Neuronal stem cell (in vitro differentiated cells): ENCODE results near the gene SCRT2.
A peak's percentile ranks its signal among the peaks of the same experiment; 100 is the strongest.

Experiments
- DNase-seq: peaks from one replicate; pipeline ENCODE4 v3.0.0-alpha.2; 2013; ENCODE audit warnings: low spot score
- H2AFZ ChIP-seq: one replicate; pipeline ENCODE4 v1.6.1; 2013; ENCODE audit warnings: mild to moderate bottlenecking, low read length, inconsistent platforms
- H2AK5ac ChIP-seq: 2 replicates; pipeline ENCODE4 v1.6.1; 2013; ENCODE audit warnings: low read depth, mild to moderate bottlenecking, inconsistent platforms, low read length, moderate library complexity, mixed read lengths
- H2BK120ac ChIP-seq: 2 replicates; pipeline ENCODE4 v1.6.1; 2013; ENCODE audit warnings: low read depth, mild to moderate bottlenecking, inconsistent platforms, low read length, moderate library complexity, mixed read lengths
- H2BK12ac ChIP-seq: one replicate; pipeline ENCODE4 v1.6.1; 2013; ENCODE audit warnings: low read length, inconsistent platforms
- H2BK15ac ChIP-seq: 2 replicates; pipeline ENCODE4 v1.6.1; 2013; ENCODE audit warnings: mild to moderate bottlenecking, low read length, inconsistent platforms, mixed read lengths
- H2BK5ac ChIP-seq: one replicate; pipeline ENCODE4 v1.6.1; 2013; ENCODE audit warnings: inconsistent platforms, mild to moderate bottlenecking, low read length, moderate library complexity
- H3K14ac ChIP-seq: one replicate; pipeline ENCODE4 v1.6.1; 2013; ENCODE audit warnings: low read length, inconsistent platforms
- H3K18ac ChIP-seq: 2 replicates; pipeline ENCODE4 v1.6.1; 2013; ENCODE audit warnings: low read length, inconsistent platforms
- H3K23ac ChIP-seq: 2 replicates; pipeline ENCODE4 v1.6.1; 2013; ENCODE audit warnings: low read depth, mild to moderate bottlenecking, mixed read lengths, low read length, inconsistent platforms; ENCODE audit not compliant: poor library complexity
- H3K27ac ChIP-seq: replicated peaks from 3 replicates; pipeline ENCODE4 v1.5.1; 2013; ENCODE audit warnings: low read length, inconsistent platforms
- H3K27me3 ChIP-seq, 3 experiments: 2 replicates each; pipeline ENCODE4 v1.6.1; 2013; ENCODE audit warnings: low read length in 3 of 3, mild to moderate bottlenecking in 2 of 3, inconsistent platforms in 1 of 3, low read depth in 1 of 3, mixed read lengths in 1 of 3, moderate library complexity in 1 of 3; ENCODE audit not compliant: control insufficient read depth in 3 of 3, insufficient read depth in 3 of 3
- H3K36me3 ChIP-seq, 2 donors: replicated peaks in 1 of 2; 2 replicates each; pipeline ENCODE4 v1.6.1; 2013; ENCODE audit warnings: low read length in 2 of 2; ENCODE audit not compliant: control insufficient read depth in 2 of 2, insufficient read depth in 2 of 2
- H3K4ac ChIP-seq: 2 replicates; pipeline ENCODE4 v1.6.1; 2013; ENCODE audit warnings: inconsistent platforms, mild to moderate bottlenecking, low read length, moderate library complexity
- H3K4me1 ChIP-seq, 2 donors: 1 replicate in 1 of 2; 2 replicates in 1 of 2; pipeline ENCODE4 v1.6.1; 2013; ENCODE audit warnings: low read length in 2 of 2, low read depth in 1 of 2; ENCODE audit not compliant: control insufficient read depth in 2 of 2, insufficient read depth in 1 of 2
- H3K4me2 ChIP-seq: one replicate; pipeline ENCODE4 v1.6.1; 2013; ENCODE audit warnings: mild to moderate bottlenecking, low read length, inconsistent platforms; ENCODE audit not compliant: insufficient read depth, poor library complexity, severe bottlenecking
- H3K4me3 ChIP-seq, 2 donors: 2 replicates each; pipeline ENCODE4 v1.5.1; 2013; ENCODE audit warnings: low read length in 2 of 2, mild to moderate bottlenecking in 2 of 2, inconsistent platforms in 1 of 2, moderate library complexity in 1 of 2
- H3K79me1 ChIP-seq: one replicate; pipeline ENCODE4 v1.6.1; 2013; ENCODE audit warnings: low read depth, mild to moderate bottlenecking, inconsistent platforms, low read length, moderate library complexity
- H3K9ac ChIP-seq: one replicate; pipeline ENCODE4 v1.6.1; 2013; ENCODE audit warnings: mild to moderate bottlenecking, low read depth, low read length, inconsistent platforms; ENCODE audit not compliant: poor library complexity
- H3K9me3 ChIP-seq, 2 donors: replicated peaks in 1 of 2; 2 replicates each; pipeline versions ENCODE3 to v1.6.1; 2013; ENCODE audit warnings: low read length in 2 of 2, mild to moderate bottlenecking in 2 of 2, inconsistent platforms in 1 of 2, low read depth in 1 of 2, mixed read lengths in 1 of 2, moderate library complexity in 1 of 2; ENCODE audit not compliant: control insufficient read depth in 2 of 2, insufficient read depth in 1 of 2
- H4K8ac ChIP-seq: one replicate; pipeline ENCODE4 v1.6.1; 2013; ENCODE audit warnings: low read depth, mild to moderate bottlenecking, inconsistent platforms, low read length, moderate library complexity
- H4K91ac ChIP-seq: one replicate; pipeline ENCODE4 v1.6.1; 2013; ENCODE audit warnings: low read length, low read depth, mild to moderate bottlenecking, inconsistent platforms; ENCODE audit not compliant: poor library complexity
- WGBS, 2 donors: extraction: QIAGEN DNeasy Blood & Tissue Kit; methylation state at CpG; one replicate each; pipeline ENCODE4 v1.1.7; 2013; ENCODE audit warnings: missing lambda C conversion rate in 2 of 2, mixed read lengths in 1 of 2; ENCODE audit not compliant: insufficient read length in 2 of 2, insufficient replicate concordance in 1 of 2; ENCODE audit errors: extremely low coverage in 2 of 2; 5-methylcytosine and 5-hydroxymethylcytosine counted together

Gene SCRT2

GRCh38 chr20:680638-681187 is 5.1 kb upstream of the SCRT2 start:
- Histone ChIP-seq H4K91ac (no peak overlapping the region), H3K27me3 (peaks cover 0 to 42% (median 14%) of the 10 kb centered on the region in 3 experiments), H3K18ac (no peak overlapping the region), H3K36me3 (no peaks in the 10 kb centered on the region), H2BK12ac (no peak overlapping the region), H3K4me1 (peaks cover 12 to 13% of the 10 kb centered on the region in 2 donors), H2BK120ac (no peak overlapping the region), H4K8ac (no peak overlapping the region), H3K4me2 (no peak overlapping the region), H3K23ac (peak overlapping the region; percentile 70), H3K14ac (no peak overlapping the region), H3K79me1 (no peaks in the 10 kb centered on the region), H3K9me3 (no peaks in the 10 kb centered on the region), H2AFZ (no peak overlapping the region), H2BK15ac (no peak overlapping the region), H2BK5ac (no peak overlapping the region), H3K4ac (no peak overlapping the region), H2AK5ac (peak overlapping the region; percentile 54), H3K9ac (no peak overlapping the region), H3K4me3 (no peak overlapping the region), H3K27ac (no peak overlapping the region)
- no peak for DNase-seq
- WGBS, 2 donors: no CpG with 5 or more reads among the region's 2 CpGs

GRCh38 chr20:677957-678356 is 2.4 kb upstream of the SCRT2 start:
- Histone ChIP-seq H2BK120ac (no peak overlapping the region), H3K4me3 (no peak overlapping the region), H3K4me1 (peaks cover 13 to 20% of the 10 kb centered on the region in 2 donors), H4K91ac (no peak overlapping the region), H3K4me2 (no peak overlapping the region), H3K9ac (no peak overlapping the region), H2AK5ac (no peak overlapping the region), H2BK15ac (no peak overlapping the region), H4K8ac (no peak overlapping the region), H2BK5ac (no peak overlapping the region), H3K14ac (no peak overlapping the region), H3K27ac (no peak overlapping the region), H3K27me3 (peaks cover 2 to 65% (median 36%) of the 10 kb centered on the region in 3 experiments), H3K18ac (no peak overlapping the region), H3K9me3 (no peaks in the 10 kb centered on the region), H3K23ac (no peak overlapping the region), H3K79me1 (no peaks in the 10 kb centered on the region), H2AFZ (no peak overlapping the region), H3K36me3 (no peaks in the 10 kb centered on the region), H2BK12ac (no peak overlapping the region), H3K4ac (no peak overlapping the region)
- DNase-seq: no peak
- WGBS, 2 donors: no CpG with 5 or more reads among the region's 5 CpGs

- peak overlapping the region; percentile 85 for H2AFZ ChIP-seq
- no peak overlapping the region for H3K4me3 ChIP-seq
- H2BK15ac ChIP-seq: no peak overlapping the region
- H3K27me3 ChIP-seq: peaks cover 2 to 73% (median 37%) of the 10 kb centered on the region in 3 experiments
- H3K4me1 ChIP-seq: peaks cover 15 to 22% of the 10 kb centered on the region in 2 donors
- H4K8ac ChIP-seq: no peak overlapping the region
- no peak overlapping the region for H3K4me2 ChIP-seq
- no peak overlapping the region for H2BK120ac ChIP-seq
- H3K14ac ChIP-seq: no peak overlapping the region
- no peak overlapping the region for H3K27ac ChIP-seq
- no peaks in the 10 kb centered on the region for H3K9me3 ChIP-seq
- no peak overlapping the region for H2BK5ac ChIP-seq
- no peaks in the 10 kb centered on the region for H3K79me1 ChIP-seq
- H3K9ac ChIP-seq: no peak overlapping the region
- WGBS, 2 donors: no CpG with 5 or more reads among the region's 3 CpGs
- H3K36me3 ChIP-seq: no peaks in the 10 kb centered on the region
- H2AK5ac ChIP-seq: no peak overlapping the region
- H2BK12ac ChIP-seq: no peak overlapping the region
- peak overlapping the region; percentile 70 for H3K18ac ChIP-seq
- H3K23ac ChIP-seq: no peak overlapping the region
- no peak for DNase-seq
- no peak overlapping the region for H4K91ac ChIP-seq
- H3K4ac ChIP-seq: no peak overlapping the region
Measured at GRCh38 chr20:676967-677366, 1.4 kb upstream of the SCRT2 start.

- Histone ChIP-seq H3K4ac (no peak overlapping the region), H4K91ac (peak overlapping the region; percentile 7), H3K9me3 (no peaks in the 10 kb centered on the region), H3K4me1 (peaks cover 15 to 22% of the 10 kb centered on the region in 2 donors), H3K27me3 (peaks cover 2 to 76% (median 39%) of the 10 kb centered on the region in 3 experiments), H3K4me3 (peak overlapping the region in 1 of 2 donors; percentile 16), H3K18ac (peak overlapping the region; percentile 70), H3K23ac (peak overlapping the region; percentile 20), H2AFZ (peak overlapping the region; percentile 85), H3K27ac (no peak overlapping the region), H2BK15ac (peak overlapping the region; percentile 31), H2BK120ac (no peak overlapping the region), H3K9ac (peak overlapping the region; percentile 66), H2BK5ac (no peak overlapping the region), H2AK5ac (peak overlapping the region; percentile 61), H2BK12ac (no peak overlapping the region), H4K8ac (no peak overlapping the region), H3K79me1 (no peaks in the 10 kb centered on the region), H3K14ac (no peak overlapping the region), H3K36me3 (no peaks in the 10 kb centered on the region), H3K4me2 (peak overlapping the region; percentile 67)
- no peak for DNase-seq
- WGBS, 2 donors: no CpG with 5 or more reads among the region's 24 CpGs
Measured at GRCh38 chr20:676315-676937, 824 bp upstream of the SCRT2 start.
